Endothelial cell of umbilical vein (primary cell): ENCODE measurements around the gene KRT26. TPM values are rescaled to one million over a fixed set of nuclear protein-coding genes. Genes with fewer than 3 reads are reported as not detected.

ENCODE experiments used
- BruUV-seq: library from RNA; stranded (reverse); fragments of 400-500 nt; replicated peaks from 2 replicates; lab custom pipeline; 2021; lab: Mats Ljungman, UMichigan
- CTCF ChIA-PET: fragments of 300-600, 350-600 bp; sonication (Branson Sonifier 250); formaldehyde crosslinking; loops from one replicate; lab custom pipeline; 2021; ENCODE audit warnings: antibody characterized with exemption, inconsistent platforms; lab: Charles Lee
- POLR2A ChIA-PET: fragments of 300-600, 350-600 bp; sonication (Branson Sonifier 250); formaldehyde crosslinking; loops from one replicate; lab custom pipeline; 2021; ENCODE audit warnings: antibody characterized with exemption, inconsistent platforms; lab: Charles Lee
- DNase-seq: peaks from one replicate; pipeline ENCODE4 v3.0.0-alpha.2; 2011; ENCODE audit warnings: low read depth, low spot score
- FAIRE-seq: peaks from 2 replicates; lab custom pipeline; 2011; peaks lifted over from hg19 to GRCh38; lab: Jason Lieb, UNC
- H2AFZ ChIP-seq: 2 replicates; pipeline ENCODE4 v1.6.0; 2012; ENCODE audit warnings: low read depth, low read length, control low read depth, inconsistent platforms
- H3K27ac ChIP-seq: 2 replicates; pipeline ENCODE4 v1.5.1; 2011; ENCODE audit warnings: low read depth, mild to moderate bottlenecking, control low read depth, low read length, moderate library complexity; ENCODE audit not compliant: insufficient read depth
- H3K27me3 ChIP-seq, 2 experiments: 2 replicates each; pipeline versions ENCODE4 v1.6.0 to v1.6.1; 2011; ENCODE audit warnings: low read length in 2 of 2, mixed read lengths in 1 of 2; ENCODE audit not compliant: control insufficient read depth in 2 of 2, insufficient read depth in 2 of 2
- H3K36me3 ChIP-seq, 2 experiments: 2 replicates in 1 of 2; 3 replicates in 1 of 2; pipeline ENCODE4 v1.5.1; 2011; ENCODE audit warnings: low read length in 2 of 2, mild to moderate bottlenecking in 1 of 2, moderate library complexity in 1 of 2; ENCODE audit not compliant: control insufficient read depth in 2 of 2, insufficient read depth in 2 of 2; ENCODE audit errors: extremely low read depth in 1 of 2
- H3K4me1 ChIP-seq: 3 replicates; pipeline ENCODE4 v1.5.1; 2011; ENCODE audit warnings: mild to moderate bottlenecking, low read length; ENCODE audit not compliant: control insufficient read depth, insufficient read depth; ENCODE audit errors: extremely low read depth
- H3K4me2 ChIP-seq: 2 replicates; pipeline ENCODE4 v1.6.1; 2011; ENCODE audit warnings: low read length, control low read depth, mixed read lengths; ENCODE audit not compliant: insufficient read depth
- H3K4me3 ChIP-seq, 3 experiments: fragments of 200-600 bp in 1 of 3; sonication (generic), shearing (Covaris generic) in 1 of 3; replicated peaks in 1 of 3; 2 replicates each; pipeline ENCODE4 v1.5.1; 2011 to 2016; ENCODE audit warnings: control low read depth in 3 of 3, low read length in 3 of 3, mild to moderate bottlenecking in 2 of 3, inconsistent platforms in 1 of 3, low read depth in 1 of 3, moderate library complexity in 1 of 3; ENCODE audit not compliant: insufficient read depth in 1 of 3
- H3K79me2 ChIP-seq: 2 replicates; pipeline ENCODE4 v1.6.0; 2012; ENCODE audit warnings: low read length, inconsistent platforms; ENCODE audit not compliant: control insufficient read depth, insufficient read depth
- H3K9ac ChIP-seq: replicated peaks from 2 replicates; pipeline ENCODE3; 2011; ENCODE audit warnings: low read length, control low read depth; ENCODE audit not compliant: insufficient read depth; ENCODE audit errors: extremely low read depth
- H3K9me1 ChIP-seq: replicated peaks from 3 replicates; pipeline ENCODE4 v1.6.0; 2011; ENCODE audit warnings: mild to moderate bottlenecking, low read length; ENCODE audit not compliant: control insufficient read depth, insufficient read depth; ENCODE audit errors: extremely low read depth
- H3K9me3 ChIP-seq: replicated peaks from 2 replicates; pipeline ENCODE4 v1.5.1; 2012; ENCODE audit warnings: low read length, inconsistent platforms; ENCODE audit not compliant: control insufficient read depth, insufficient read depth
- H4K20me1 ChIP-seq: replicated peaks from 2 replicates; pipeline ENCODE3; 2011; ENCODE audit warnings: mild to moderate bottlenecking, low read length; ENCODE audit not compliant: control insufficient read depth, insufficient read depth; ENCODE audit errors: extremely low read depth
- EZH2 ChIP-seq: IDR thresholded peaks from 2 replicates; pipeline ENCODE4 v1.6.1; 2012; ENCODE audit warnings: borderline replicate concordance, low read depth, mild to moderate bottlenecking, moderate library complexity, low read length, inconsistent platforms; ENCODE audit not compliant: severe bottlenecking
- FOS ChIP-seq: IDR thresholded peaks from 2 replicates; pipeline ENCODE4 v1.6.1; 2011; ENCODE audit warnings: mild to moderate bottlenecking, low read length, moderate library complexity, borderline replicate concordance; ENCODE audit not compliant: insufficient read depth
- GATA2 ChIP-seq: IDR thresholded peaks from 2 replicates; pipeline ENCODE4 v1.7.0; 2011; ENCODE audit warnings: low read depth, mild to moderate bottlenecking, moderate library complexity, mixed read lengths, low read length; ENCODE audit not compliant: insufficient read length, insufficient read depth
- JUN ChIP-seq: IDR thresholded peaks from 2 replicates; pipeline ENCODE4 v1.6.1; 2011; ENCODE audit warnings: borderline replicate concordance, low read depth; ENCODE audit not compliant: insufficient read length, insufficient read depth
- MAX ChIP-seq: IDR thresholded peaks from 2 replicates; pipeline ENCODE4 v1.6.1; 2011; ENCODE audit not compliant: insufficient read depth, insufficient read length
- MYC ChIP-seq: IDR thresholded peaks from one replicate; pipeline ENCODE4 v1.6.1; 2011; ENCODE audit warnings: mild to moderate bottlenecking, low read depth, low read length
- POLR2A ChIP-seq: IDR thresholded peaks from 2 replicates; pipeline ENCODE4 v1.6.1; 2012; ENCODE audit warnings: low read depth, mild to moderate bottlenecking, control low read depth, low read length
- POLR2AphosphoS5 ChIP-seq: IDR thresholded peaks from 2 replicates; pipeline ENCODE4 v1.6.1; 2012; ENCODE audit warnings: low read depth, mild to moderate bottlenecking, control low read depth, low read length, moderate library complexity; ENCODE audit not compliant: insufficient read depth
- dilution Hi-C: fragments of 300-500 bp; cut with MboI; formaldehyde crosslinking; loops from one replicate; pipeline ENCODE4 v1.15.0; 2019; ENCODE audit warnings: low sequenced_read_pairs; ENCODE audit not compliant: extremely low pct_ligation_motif_present
- intact Hi-C: fragments of 100-400 bp; cut with micrococcal nuclease; formaldehyde crosslinking; loops from one replicate; pipeline ENCODE4 v1.10.0; 2022
- polyA plus RNA-seq, 4 experiments: library from polyadenylated mRNA; depleted of rRNA in 3 of 4; stranded (reverse) in 3 of 4; unstranded in 1 of 4; fragments of >200 nt; gene quantifications; 2 replicates each; pipeline versions ENCODE4 v1.2.1 to v1.2.3, GENCODE V29; 2011 to 2012; ENCODE audit warnings: missing spikeins in 1 of 4
- total RNA-seq: library from RNA; stranded (reverse); gene quantifications from 2 replicates; pipeline ENCODE4 v1.2.3, GENCODE V29; 2021
- TF ChIP-seq, protein P1 (sequence below), 2 donors: IDR thresholded peaks; 1 replicate in 1 of 2; 2 replicates in 1 of 2; pipeline ENCODE4 v1.5.1; 2011; ENCODE audit warnings: low read length in 2 of 2, mild to moderate bottlenecking in 2 of 2, moderate library complexity in 2 of 2, control low read depth in 1 of 2, inconsistent platforms in 1 of 2, low read depth in 1 of 2; ENCODE audit not compliant: insufficient read depth in 1 of 2; ENCODE audit errors: extremely low read depth in 1 of 2

The KRT26 gene
- total and polyA plus RNA-seq, 2 donors (not counting 3 experiments of a cell fraction or from before 2014, with no cell fraction given): not detected

DNA sequence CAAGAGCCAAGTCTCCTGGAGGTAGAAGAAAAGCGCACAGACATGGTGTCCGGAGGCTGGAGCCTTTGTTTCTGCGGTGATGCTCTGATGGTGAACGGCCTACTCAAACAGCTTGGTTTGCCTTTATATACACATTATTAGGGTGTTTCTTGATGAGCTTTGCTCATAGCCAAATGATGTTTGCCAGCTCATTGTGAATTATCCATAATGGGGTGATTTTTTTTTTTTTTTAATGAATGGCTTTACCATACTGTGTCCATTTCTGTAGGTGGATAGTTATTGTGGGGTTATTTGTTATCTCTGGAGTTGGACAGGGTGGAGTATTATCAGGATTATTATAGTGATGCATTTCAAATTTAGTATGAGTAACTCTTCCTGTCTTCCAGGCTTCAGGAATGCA, 10.4 kb upstream of the KRT26 start, which contains the start of gene KRT27:
TSS of gene KRT27 (minus strand) at position 101 of the 400 bp plus-strand sequence. CDS start at position 44, 57 bp downstream.
- no peaks in the 10 kb centered on the region for H3K4me1 ChIP-seq
- no peak for FAIRE-seq

More for the DNA sequence above, 10.4 kb upstream of the KRT26 start, which contains the start of gene KRT27:
- DNase-seq: no peak
- Histone ChIP-seq H2AFZ (no peak within 1 kb of the TSS), H3K4me3 (no peak within 1 kb of the TSS), H3K9ac (no peak within 1 kb of the TSS), H3K9me3 (no peaks in the 10 kb centered on the region), H3K27ac (no peak within 1 kb of the TSS), H3K27me3 (peaks cover 8 to 18% of the 10 kb centered on the region in 2 experiments), H3K4me2 (no peak within 1 kb of the TSS), H3K9me1 (no peaks in the 10 kb centered on the region), H3K36me3 (no peaks in the 10 kb centered on the region), H4K20me1 (no peaks in the 10 kb centered on the region), H3K79me2 (no peaks in the 10 kb centered on the region)
- POLR2A ChIA-PET: no interaction called here
- intact Hi-C loops (no loop called here), dilution Hi-C loops (no loop called here)
- CTCF ChIA-PET: no interaction called here
- no TSS peak for BruUV-seq
- TF ChIP-seq, protein P1, sequence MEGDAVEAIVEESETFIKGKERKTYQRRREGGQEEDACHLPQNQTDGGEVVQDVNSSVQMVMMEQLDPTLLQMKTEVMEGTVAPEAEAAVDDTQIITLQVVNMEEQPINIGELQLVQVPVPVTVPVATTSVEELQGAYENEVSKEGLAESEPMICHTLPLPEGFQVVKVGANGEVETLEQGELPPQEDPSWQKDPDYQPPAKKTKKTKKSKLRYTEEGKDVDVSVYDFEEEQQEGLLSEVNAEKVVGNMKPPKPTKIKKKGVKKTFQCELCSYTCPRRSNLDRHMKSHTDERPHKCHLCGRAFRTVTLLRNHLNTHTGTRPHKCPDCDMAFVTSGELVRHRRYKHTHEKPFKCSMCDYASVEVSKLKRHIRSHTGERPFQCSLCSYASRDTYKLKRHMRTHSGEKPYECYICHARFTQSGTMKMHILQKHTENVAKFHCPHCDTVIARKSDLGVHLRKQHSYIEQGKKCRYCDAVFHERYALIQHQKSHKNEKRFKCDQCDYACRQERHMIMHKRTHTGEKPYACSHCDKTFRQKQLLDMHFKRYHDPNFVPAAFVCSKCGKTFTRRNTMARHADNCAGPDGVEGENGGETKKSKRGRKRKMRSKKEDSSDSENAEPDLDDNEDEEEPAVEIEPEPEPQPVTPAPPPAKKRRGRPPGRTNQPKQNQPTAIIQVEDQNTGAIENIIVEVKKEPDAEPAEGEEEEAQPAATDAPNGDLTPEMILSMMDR (IDR thresholded peaks at IDR 0.05; ENCODE audit: extremely low read depth in 1 of 2, insufficient read depth in 1 of 2, low read depth in 1 of 2, low read length in 2 of 2): no peak
- TF ChIP-seq EZH2 (no peak), POLR2AphosphoS5 (no peak), MAX (no peak), GATA2 (no peak), FOS (no peak), JUN (no peak), POLR2A (no peak), MYC (no peak)
